Muscle layer of duodenum (tissue), 2 donors: ENCODE measurements around the gene CEACAM1.
"Not testable (repeated sequence)": the region's sequence is repeated elsewhere in the genome, so short reads cannot be mapped to it uniquely, and the experiment has no call there.

ENCODE experiments used
- H3K27ac ChIP-seq: one replicate; pipeline ENCODE4 v1.7.0; 2013; ENCODE audit warnings: mild to moderate bottlenecking, low read length
- H3K27me3 ChIP-seq: one replicate; pipeline ENCODE4 v1.7.0; 2013; ENCODE audit warnings: low read depth, mild to moderate bottlenecking, control low read depth, low read length
- H3K36me3 ChIP-seq, 2 donors: one replicate each; pipeline ENCODE4 v1.7.0; 2013; ENCODE audit warnings: low read length in 2 of 2, control low read depth in 1 of 2, mild to moderate bottlenecking in 1 of 2; ENCODE audit not compliant: insufficient read depth in 2 of 2, control insufficient read depth in 1 of 2
- H3K4me1 ChIP-seq, 2 donors: one replicate each; pipeline ENCODE4 v1.7.0; 2013; ENCODE audit warnings: low read length in 2 of 2, mild to moderate bottlenecking in 2 of 2, control low read depth in 1 of 2, moderate library complexity in 1 of 2; ENCODE audit not compliant: insufficient read depth in 2 of 2, control insufficient read depth in 1 of 2
- H3K4me3 ChIP-seq, 2 donors: one replicate each; pipeline ENCODE4 v1.7.0; 2013; ENCODE audit warnings: low read length in 2 of 2, low read depth in 1 of 2, mild to moderate bottlenecking in 1 of 2
- H3K9me3 ChIP-seq, 2 donors: one replicate each; pipeline ENCODE4 v1.7.0; 2013; ENCODE audit warnings: low read length in 2 of 2, control low read depth in 1 of 2, mild to moderate bottlenecking in 1 of 2; ENCODE audit not compliant: control insufficient read depth in 1 of 2
- donor health status: healthy.

The CEACAM1 gene

GRCh38 chr19:42524943-42525342 lies 3.3 kb downstream of the CEACAM1 start:
- no peak overlapping the region for H3K4me3 ChIP-seq
- no peak overlapping the region for H3K27ac ChIP-seq

GRCh38 chr19:42524250-42524649 lies 4.0 kb downstream of the CEACAM1 start:
- no peaks in the 10 kb centered on the region for H3K4me1 ChIP-seq
- no peak overlapping the region for H3K4me3 ChIP-seq
- no peak overlapping the region for H3K27ac ChIP-seq
- H3K9me3 ChIP-seq, result no peaks in the 10 kb centered on the region
- H3K36me3 ChIP-seq, result no peaks in the 10 kb centered on the region
- no peaks in the 10 kb centered on the region for H3K27me3 ChIP-seq

More at GRCh38 chr19:42524943-42525342, 3.3 kb downstream of the CEACAM1 start:
- no peaks in the 10 kb centered on the region for H3K4me1 ChIP-seq
- no peaks in the 10 kb centered on the region for H3K27me3 ChIP-seq
- no peaks in the 10 kb centered on the region for H3K9me3 ChIP-seq
- H3K36me3 ChIP-seq, result no peaks in the 10 kb centered on the region

GRCh38 chr19:42522262-42522661 lies 6.0 kb downstream of the CEACAM1 start:
- H3K36me3 ChIP-seq, H3K9me3 ChIP-seq, H3K27me3 ChIP-seq, H3K4me3 ChIP-seq, H3K27ac ChIP-seq, H3K4me1 ChIP-seq: not testable (repeated sequence)

- no peaks in the 10 kb centered on the region for H3K36me3 ChIP-seq
- no peak overlapping the region for H3K27ac ChIP-seq
- H3K4me1 ChIP-seq, result no peaks in the 10 kb centered on the region
- no peaks in the 10 kb centered on the region for H3K9me3 ChIP-seq
- H3K27me3 ChIP-seq, result no peaks in the 10 kb centered on the region
- no peak overlapping the region for H3K4me3 ChIP-seq
These were observed 6.8 kb downstream of the CEACAM1 start for GRCh38 chr19:42521346-42522030.

GRCh38 chr19:42519108-42519507 lies 9.2 kb downstream of the CEACAM1 start:
- H3K9me3 ChIP-seq, result no peaks in the 10 kb centered on the region

GRCh38 chr19:42516771-42517170 lies 11.5 kb downstream of the CEACAM1 start:
- Histone ChIP-seq H3K27ac (no peak overlapping the region), H3K4me3 (no peak overlapping the region), H3K27me3 (no peaks in the 10 kb centered on the region), H3K4me1 (no peaks in the 10 kb centered on the region), H3K36me3 (no peaks in the 10 kb centered on the region), H3K9me3 (no peaks in the 10 kb centered on the region)

More at GRCh38 chr19:42519108-42519507, 9.2 kb downstream of the CEACAM1 start:
- Histone ChIP-seq H3K4me1 (no peaks in the 10 kb centered on the region), H3K27me3 (no peaks in the 10 kb centered on the region), H3K4me3 (no peak overlapping the region), H3K27ac (no peak overlapping the region), H3K36me3 (no peaks in the 10 kb centered on the region)

- Histone ChIP-seq H3K27ac (no peak overlapping the region), H3K4me3 (no peak overlapping the region), H3K27me3 (no peaks in the 10 kb centered on the region), H3K36me3 (peaks cover 0 to 6% of the 10 kb centered on the region in 2 donors), H3K9me3 (no peaks in the 10 kb centered on the region), H3K4me1 (no peaks in the 10 kb centered on the region)
These were observed 12.9 kb downstream of the CEACAM1 start for GRCh38 chr19:42515241-42515832.

- Histone ChIP-seq H3K4me1 (no peaks in the 10 kb centered on the region), H3K9me3 (no peaks in the 10 kb centered on the region), H3K27me3 (no peaks in the 10 kb centered on the region), H3K4me3 (no peak overlapping the region), H3K27ac (no peak overlapping the region), H3K36me3 (peaks cover 0 to 6% of the 10 kb centered on the region in 2 donors)
These were observed 13.8 kb downstream of the CEACAM1 start for GRCh38 chr19:42514449-42514848.

- Histone ChIP-seq H3K4me1 (no peaks in the 10 kb centered on the region), H3K9me3 (no peaks in the 10 kb centered on the region), H3K27me3 (no peaks in the 10 kb centered on the region), H3K27ac (no peak overlapping the region), H3K36me3 (peaks cover 0 to 6% of the 10 kb centered on the region in 2 donors), H3K4me3 (no peak overlapping the region)
These were observed 15.5 kb downstream of the CEACAM1 start for GRCh38 chr19:42512743-42513304.

GRCh38 chr19:42512130-42512636 lies 16.1 kb downstream of the CEACAM1 start:
- H3K36me3 ChIP-seq, result peaks cover 0 to 6% of the 10 kb centered on the region in 2 donors
- H3K27me3 ChIP-seq, result no peaks in the 10 kb centered on the region
- no peak overlapping the region for H3K27ac ChIP-seq
- H3K9me3 ChIP-seq, result no peaks in the 10 kb centered on the region
- no peaks in the 10 kb centered on the region for H3K4me1 ChIP-seq
- H3K4me3 ChIP-seq, result no peak overlapping the region

GRCh38 chr19:42511340-42511739 lies 16.9 kb downstream of the CEACAM1 start:
- no peaks in the 10 kb centered on the region for H3K9me3 ChIP-seq
- H3K36me3 ChIP-seq, result peaks cover 0 to 6% of the 10 kb centered on the region in 2 donors
- H3K27me3 ChIP-seq, result no peaks in the 10 kb centered on the region
- H3K4me1 ChIP-seq, result no peaks in the 10 kb centered on the region
- no peak overlapping the region for H3K27ac ChIP-seq
- no peak overlapping the region for H3K4me3 ChIP-seq
